HG03108 (cell line): Measurements from ENCODE around the gene CEND1.
"Not testable (repeated sequence)": the region's sequence is repeated elsewhere in the genome, so short reads cannot be mapped to it uniquely, and the experiment has no call there.

Experiments
- ATAC-seq: cut with Tn5 transposase; IDR thresholded peaks from one replicate; pipeline ENCODE4 v1.9.1; 2021; ENCODE audit warnings: moderate library complexity; ENCODE audit not compliant: unreplicated experiment

Gene CEND1

DNA sequence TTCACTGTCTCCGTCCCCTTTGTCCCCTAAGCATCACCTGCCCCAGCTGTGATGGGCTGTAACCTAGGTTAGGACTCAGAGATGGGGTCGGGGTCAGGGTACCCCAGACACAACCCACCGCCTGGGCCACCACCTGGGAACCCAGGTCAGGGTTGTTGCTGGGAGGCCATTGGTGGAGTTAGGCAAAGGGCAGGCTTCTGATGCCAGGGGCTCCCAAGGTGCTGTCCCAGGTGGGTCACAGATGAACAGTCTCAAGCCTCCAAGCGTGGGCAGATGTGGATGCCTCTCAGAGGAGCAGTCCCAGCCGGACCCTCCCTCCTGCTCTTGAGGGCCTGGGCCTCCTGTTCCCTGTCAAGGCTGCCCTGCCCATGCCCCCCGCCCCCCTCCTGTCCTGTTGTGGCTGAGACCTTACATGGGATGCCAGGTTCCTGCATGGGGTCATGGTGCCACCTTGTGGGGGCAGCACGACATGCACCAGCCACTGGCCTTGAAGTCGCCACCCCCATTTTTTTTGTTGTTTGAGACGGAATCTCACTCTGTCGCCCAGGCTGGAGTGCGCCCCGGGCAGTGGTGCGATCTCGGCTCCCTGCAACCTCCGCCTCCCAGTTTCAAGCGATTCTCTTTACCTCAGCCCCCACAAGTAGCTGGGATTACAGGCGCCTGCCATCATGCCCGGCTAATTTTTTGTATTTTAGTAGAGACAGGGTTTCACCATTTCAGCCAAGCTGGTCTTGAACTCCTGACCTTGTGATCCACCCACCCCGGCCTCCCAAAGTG is 24.7 kb downstream of the CEND1 start:
- ATAC-seq, result no peak

DNA sequence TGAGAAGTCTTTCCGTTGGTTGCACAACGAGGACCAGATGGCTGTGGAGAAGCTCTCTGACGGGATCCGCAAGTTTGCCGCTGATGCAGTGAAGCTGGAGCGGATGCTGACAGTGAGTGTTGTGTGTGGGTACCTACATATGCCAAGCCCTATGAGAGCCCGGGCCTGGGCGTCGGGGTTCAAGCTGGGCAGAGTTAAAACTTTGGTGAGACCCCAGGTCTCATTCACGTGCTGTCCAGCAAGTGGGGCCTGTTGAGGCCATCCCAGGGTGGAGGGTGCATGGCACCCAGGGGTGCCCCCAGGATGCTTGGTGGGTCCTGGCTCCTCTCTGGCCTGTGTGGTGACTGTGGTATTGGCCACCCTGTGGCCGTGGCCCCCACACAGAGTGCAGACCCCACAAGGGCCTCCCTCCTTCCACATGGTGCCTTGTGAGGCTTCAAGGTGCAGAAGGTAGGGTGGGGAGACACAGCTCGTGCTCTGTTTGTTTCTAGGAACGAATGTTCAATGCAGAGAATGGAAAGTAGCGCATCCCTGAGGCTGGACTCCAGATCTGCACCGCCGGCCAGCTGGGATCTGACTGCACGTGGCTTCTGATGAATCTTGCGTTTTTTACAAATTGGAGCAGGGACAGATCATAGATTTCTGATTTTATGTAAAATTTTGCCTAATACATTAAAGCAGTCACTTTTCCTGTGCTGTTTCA is 25.4 kb downstream of the CEND1 start:
- ATAC-seq, result no peak

DNA sequence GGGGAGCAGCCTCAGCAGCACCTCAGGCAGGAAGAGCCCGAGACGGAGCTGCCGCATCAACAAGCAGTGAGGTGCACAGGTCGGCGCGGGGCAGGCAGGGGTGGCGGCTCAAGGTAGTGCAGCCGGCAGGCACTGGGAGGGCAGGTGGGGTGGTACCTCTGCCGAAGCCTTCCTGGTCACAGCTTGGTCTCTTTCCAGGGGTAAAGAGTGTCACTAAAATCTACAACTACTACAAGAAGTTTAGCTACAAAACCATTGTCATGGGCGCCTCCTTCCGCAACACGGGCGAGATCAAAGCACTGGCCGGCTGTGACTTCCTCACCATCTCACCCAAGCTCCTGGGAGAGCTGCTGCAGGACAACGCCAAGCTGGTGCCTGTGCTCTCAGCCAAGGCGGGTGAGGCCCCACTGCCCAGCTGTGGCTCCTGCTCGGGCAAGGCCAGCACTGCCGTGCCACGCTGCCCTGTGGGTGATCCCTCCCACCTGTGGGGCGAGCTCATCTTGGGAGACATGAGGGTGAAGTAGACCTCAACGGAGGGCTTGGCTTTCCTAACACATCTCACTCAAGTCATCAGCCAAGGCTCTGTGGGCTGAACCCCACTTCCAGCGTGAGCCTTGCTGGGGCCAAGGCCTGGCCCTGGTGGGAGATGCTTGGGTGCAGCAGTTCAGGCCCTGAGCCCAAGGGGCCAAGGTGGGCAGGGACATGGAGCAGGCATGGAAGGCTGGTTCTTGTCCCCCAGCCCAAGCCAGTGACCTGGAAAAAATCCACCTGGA is 26.2 kb downstream of the CEND1 start:
- no peak for ATAC-seq

DNA sequence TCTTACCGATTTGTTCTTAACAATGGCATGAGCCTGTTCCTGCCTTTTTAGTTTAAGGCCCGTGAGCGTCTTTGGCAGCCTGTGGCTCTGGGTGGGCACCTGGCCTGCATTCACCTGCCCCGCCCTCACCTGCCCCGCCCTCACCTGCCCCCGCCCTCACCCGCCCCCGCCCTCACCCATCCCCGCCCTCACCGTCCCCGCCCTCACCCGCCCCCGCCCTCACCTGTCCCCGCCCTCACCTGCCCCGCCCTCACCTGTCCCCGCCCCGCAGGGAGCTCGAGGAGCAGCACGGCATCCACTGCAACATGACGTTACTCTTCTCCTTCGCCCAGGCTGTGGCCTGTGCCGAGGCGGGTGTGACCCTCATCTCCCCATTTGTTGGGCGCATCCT is 26.8 kb downstream of the CEND1 start:
- no peak for ATAC-seq

DNA sequence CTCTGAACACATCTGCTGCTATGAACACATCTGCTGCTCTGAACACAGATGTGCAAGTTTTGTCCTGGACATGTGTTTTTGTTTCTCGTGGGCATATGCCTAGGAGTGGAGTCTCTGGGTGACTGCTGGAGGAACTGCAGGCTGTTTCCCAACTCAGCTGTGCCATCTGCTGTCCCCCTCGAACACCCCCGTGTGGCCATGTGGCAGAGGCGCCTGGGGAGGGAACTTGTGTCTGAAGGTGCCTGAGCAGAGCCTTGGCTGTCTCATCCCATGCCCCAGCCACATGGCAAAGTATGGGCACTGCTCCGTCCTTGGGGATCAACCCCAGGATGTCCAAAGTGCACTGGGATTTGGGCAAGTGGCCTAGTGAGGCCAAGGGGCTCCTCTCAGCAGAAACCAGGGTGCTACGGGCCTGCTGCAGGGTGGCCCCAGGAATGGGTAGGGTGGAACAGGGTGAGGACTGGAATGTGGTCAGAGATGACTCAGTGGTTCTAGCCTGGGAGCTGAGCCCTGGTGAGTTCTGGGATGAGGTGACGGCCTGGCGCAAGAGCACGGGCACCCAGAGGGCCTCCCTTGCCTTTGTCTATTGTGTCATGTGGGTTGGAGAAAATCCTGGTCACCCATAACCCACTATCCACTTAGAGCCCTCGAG is 27.3 kb downstream of the CEND1 start:
- no peak for ATAC-seq

DNA sequence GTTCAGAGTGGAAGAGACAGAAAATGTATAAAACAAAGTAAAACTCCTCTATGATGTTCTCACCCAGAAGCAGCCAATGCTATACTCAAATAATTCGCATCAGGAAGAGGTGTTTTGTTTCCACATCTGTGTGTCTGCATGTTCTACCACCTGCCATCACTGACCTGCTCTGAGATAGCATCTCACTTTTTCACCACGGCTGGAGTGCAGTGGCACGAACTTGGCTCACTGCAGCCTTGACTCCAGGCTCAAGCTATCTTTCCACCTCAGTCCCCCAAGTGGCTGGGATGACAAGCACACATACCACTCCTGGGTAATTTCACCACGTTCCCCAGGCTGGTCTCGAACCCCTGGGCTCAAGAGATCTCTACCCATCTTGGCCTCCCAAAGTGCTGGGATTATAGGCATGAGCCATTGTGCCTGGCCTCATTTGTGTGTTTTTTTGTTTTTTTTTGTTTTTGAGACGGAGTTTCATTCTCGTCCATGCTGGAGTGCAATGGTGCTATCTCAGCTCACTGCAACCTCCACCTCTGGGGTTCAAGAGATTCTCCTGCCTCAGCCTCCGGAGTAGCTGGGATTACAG is 28.3 kb downstream of the CEND1 start:
- ATAC-seq, result no peak

DNA sequence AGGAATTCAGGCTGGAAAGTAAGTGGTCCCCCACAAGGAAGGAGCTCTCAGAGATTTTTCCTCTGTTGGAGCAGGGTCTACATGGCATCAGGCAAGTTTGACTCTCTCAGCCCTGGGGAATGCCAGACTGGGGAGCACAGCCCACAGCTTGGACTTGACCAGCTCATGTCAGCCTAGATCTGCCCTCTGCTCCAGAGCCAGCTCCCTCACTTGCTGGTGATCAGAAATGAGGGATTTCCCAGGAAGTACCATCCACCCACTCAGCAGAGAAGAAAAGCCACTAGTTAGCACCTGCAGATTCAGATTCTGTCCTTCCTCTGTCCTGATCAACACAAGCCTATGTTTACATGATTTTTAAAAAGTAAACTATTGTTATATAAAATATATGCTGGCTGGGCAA is 29.7 kb downstream of the CEND1 start:
- ATAC-seq, result no peak

DNA sequence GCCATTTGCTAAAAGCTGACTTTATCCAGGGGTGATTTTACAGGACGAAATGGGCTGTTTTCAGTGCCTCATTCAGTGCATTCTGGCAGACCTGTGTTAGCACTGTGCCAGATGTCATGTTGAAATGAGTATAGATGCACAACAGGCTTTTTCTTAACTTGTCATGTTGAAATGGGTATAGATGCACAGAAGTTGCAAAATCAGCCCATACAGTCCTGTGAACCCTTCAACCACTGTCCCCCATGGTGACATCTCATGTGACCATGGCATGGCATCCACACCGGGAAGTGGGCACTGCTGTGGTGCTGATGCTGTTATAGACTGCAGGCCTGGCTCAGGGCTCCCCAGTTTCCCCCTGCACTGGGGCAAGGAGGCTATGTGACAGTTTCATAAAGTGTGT is 40.2 kb downstream of the CEND1 start:
- ATAC-seq, result no peak

DNA sequence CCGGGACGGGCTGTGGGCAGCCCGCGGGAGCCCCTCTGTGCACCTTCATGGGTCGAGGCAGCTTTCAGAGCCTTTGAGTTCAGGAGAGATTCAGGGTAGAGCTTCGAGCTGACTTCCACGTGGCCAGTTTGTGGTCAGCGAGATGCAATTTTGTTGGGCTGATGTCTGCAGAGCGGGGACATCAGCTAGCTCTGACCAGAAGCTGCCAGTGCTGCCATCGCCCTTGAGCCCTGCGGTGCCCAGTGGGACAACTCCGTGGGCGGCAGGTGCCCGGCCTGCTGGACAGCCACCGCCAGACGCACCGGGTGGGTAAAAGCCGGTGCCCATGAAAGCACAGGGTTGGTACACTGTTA is 41.9 kb downstream of the CEND1 start:
- no peak for ATAC-seq

DNA sequence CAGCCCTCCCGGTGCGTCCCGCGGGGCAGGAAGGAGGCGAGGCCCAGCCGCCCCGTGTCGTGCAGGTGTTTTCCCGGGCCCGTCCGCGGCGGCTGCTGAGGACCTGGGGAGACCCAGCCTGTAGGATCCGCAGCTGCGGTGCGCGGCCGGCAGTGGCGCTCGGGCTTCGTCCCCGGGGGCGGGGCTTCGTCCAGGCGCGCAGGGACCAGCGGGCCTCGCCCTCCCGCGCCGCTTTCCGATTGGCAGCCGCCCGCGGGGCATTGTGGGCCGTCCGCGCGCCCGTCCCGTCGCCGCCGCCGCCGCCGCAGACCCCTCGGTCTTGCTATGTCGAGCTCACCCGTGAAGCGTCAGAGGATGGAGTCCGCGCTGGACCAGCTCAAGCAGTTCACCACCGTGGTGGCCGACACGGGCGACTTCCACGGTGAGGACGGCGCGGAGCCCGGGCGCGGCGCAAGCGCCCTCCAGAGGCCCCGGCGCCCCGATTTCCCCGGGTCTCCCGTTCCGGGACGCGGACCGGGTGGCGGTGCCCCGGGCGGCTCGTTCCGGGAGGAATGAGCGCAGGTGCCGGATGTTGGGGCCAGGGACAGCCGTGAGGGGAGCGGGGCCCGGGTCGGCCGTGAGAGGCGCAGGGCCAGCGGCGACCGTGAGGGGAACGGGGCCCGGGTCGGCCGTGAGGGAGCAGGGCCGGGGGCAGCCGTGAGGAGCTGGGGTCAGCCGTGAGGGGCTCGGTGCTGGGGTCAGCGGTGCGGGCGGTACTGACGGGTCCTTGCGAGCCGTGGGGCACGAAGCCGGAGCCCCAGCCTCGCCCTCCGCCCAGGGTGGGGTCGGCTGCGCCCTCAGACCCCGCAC is 42.5 kb downstream of the CEND1 start, which contains the start of gene TALDO1:
TSS of gene TALDO1 (plus strand) at position 307 of the 849 bp plus-strand sequence. CDS start at position 325, 18 bp downstream.
- peak; percentile 90 for ATAC-seq

DNA sequence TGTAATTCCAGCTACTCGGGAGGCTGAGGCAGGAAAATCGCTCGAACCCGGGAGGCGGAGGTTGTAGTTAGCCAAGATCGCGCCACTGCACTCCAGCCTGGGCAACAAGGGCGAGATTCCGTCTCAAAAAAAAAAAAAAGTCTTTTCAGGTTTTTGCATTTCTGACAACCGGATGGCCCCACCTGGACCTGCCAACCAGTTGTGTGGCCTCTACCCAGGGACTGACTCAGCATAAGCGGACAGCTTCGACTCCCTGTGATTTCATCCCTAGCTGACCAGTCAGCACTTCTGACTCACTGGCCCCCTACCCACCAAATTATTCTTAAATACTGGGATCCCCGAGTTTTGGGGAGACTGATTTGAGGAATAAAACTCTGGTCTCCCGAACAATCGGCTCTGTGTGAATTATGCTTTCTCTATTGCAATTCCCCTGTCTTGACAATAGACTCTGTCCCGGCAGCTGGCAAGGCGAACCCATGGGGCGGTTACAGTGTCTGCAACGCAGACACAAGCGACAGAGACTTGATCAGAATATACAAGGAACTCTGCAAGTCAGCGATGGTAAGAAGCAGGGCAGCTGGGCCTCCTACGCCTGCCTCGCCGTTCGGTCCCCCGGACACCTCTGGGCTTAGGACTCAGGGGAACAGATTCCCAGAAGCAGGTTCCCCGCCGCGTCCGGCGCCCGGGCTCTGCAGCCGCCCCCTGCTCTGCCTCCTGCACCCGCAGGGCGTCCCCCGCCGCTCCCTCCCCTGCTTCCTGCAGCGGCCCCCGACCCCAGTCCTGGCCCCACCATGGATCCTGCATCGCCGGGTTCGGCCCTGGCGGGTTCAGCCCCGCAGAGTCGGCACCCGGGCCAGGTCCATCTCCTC is 43.4 kb downstream of the CEND1 start:
- ATAC-seq, result no peak

DNA sequence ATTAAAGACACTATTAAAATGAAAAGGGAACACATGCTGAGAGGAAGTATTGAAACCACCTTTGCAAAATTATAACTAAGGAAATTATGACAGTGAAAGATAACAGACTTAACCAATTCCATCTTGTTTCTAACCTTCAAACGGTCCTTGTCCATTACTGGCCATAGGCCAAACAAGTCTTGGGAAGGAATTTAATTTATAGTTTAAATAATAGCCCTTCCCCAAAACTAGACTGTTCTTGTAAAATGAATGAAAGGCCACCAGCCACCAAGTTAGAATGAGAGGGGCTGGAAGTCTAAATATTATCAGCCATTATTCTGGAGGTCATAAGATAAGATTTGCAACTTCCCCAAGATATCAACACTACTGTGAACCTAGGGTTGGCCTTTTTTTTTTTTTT is 44.5 kb downstream of the CEND1 start:
- no peak for ATAC-seq

DNA sequence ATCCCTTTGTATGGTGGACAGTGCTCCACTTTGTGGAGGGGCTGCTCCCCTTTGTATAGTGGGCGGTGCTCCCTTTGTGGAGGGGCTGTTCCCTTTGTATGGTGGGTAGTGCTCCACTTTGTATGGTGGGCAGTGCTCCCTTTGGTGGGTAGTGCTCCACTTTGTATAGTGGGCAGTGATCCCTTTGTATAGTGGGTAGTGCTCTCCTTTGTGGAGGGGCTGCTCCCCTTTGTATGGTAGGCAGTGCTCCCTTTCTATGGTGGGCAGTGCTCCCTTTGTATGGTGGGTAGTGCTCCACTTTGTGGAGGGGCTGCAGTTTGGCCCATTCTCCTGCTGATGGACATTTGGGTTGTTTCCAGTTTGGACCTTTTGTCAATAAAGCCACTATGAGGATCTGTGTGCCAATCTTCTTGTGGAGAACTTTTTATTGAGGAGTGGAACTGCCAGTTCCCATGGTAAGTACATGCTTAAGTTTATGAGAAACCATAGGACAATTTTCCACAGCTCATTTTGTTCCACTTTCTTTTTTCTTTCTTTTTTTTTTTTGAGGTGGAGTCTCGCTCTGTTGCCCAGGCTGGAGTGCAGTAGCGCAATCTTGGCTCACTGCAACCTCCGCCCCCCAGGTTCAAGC is 47.2 kb downstream of the CEND1 start:
- no peak for ATAC-seq

DNA sequence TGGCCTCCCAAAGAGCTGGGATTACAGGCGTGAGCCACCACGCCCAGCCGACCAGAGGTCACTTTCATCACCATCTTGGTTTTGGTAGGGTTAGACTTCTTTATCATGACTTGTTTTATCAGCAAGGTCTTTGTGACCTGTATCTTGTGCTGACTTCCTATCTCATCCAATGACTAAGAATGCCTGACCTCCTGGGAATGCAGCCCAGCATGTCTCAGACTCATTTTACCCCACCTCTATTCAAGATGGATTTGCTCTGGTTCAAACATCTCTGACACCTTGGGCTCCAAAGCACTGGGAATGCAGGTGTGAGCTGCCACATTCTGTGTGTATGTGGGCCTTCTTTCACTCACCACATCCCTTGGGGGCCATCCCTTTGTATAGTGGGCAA is 47.7 kb downstream of the CEND1 start:
- no peak for ATAC-seq

DNA sequence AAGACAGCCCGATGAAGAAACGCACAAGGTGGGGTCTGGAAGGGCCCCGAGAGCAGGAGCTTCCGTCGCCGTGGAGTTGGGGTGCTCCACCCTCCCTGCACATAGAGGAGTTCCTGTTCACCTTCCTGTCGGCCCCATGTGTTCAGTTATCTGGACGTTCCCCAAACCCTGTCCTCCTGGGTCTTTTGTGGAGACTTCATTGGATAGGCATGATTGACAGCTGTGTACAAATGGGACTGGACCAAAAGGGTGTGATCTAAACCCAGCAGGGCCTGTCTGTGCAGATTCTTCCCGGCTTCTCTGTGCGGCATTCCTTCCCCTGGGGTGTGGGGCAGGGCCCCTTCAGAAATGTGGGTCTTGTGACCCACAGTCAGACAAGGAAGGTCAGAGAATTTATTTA is 52.0 kb downstream of the CEND1 start:
- not testable (repeated sequence) for ATAC-seq

DNA sequence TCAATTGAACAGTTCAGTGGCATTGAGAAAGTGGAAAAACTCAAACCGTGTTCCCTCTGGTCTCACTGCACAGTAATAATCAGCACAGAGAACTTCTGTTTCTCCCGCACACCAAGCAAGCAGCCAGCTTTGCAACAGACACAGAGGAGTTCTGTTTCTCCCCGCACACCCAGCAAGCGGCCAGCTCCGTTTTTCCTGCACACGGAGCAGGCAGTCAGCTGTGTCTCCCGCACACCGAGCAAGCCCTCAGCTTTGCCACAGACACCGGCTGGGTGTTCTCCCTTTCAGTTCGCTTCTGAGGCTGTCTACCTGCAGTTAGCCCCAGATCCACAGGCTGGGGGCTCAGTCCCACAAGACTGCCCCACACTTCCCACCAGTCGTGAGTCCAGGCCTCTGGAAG is 52.5 kb downstream of the CEND1 start:
- ATAC-seq, result no peak
